ENCODE data around the gene GNG7.

DNA sequence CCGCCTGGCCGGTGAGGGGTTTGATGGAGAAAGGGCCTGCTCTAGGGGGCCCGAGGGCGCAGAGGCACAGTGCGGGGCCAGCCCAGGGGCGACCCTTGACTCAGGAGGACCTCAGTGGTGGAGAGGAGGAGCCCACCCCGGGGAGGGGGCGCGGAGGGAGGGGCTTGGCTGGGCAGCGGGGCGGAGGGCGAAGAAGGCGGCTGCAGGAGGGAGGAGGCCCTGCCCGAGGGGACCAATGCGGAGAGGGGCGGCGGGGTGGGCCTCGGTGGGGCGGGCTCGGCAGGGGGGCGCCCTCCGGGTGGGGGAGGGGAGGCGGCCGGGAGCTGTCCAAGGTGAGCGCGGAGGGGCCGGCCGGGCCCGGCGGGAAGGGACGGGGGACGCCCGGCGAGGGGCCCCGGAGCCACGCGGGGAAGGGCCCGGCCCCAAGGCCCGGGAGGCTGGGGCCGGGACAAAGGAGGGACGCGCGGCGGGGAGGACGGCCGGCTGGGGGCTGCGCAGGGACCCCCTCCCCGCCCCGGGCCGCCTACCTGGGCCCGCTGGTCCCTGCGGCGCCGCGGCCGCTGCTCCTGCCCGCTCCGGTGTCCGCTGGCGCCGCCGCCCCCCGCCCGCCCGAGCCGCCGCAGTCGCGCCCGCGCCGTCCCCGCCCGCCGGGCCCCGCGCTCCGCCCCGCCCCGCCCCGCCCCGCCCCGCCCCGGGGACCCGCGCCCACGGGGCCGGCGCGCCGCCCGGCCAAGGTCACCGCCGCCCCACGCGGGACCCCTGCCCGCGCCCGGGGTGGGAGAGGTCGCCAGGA lies 18.5 kb upstream of the GNG7 start, which contains the start of gene DIRAS1:
- TF ChIP-seq, protein P1, sequence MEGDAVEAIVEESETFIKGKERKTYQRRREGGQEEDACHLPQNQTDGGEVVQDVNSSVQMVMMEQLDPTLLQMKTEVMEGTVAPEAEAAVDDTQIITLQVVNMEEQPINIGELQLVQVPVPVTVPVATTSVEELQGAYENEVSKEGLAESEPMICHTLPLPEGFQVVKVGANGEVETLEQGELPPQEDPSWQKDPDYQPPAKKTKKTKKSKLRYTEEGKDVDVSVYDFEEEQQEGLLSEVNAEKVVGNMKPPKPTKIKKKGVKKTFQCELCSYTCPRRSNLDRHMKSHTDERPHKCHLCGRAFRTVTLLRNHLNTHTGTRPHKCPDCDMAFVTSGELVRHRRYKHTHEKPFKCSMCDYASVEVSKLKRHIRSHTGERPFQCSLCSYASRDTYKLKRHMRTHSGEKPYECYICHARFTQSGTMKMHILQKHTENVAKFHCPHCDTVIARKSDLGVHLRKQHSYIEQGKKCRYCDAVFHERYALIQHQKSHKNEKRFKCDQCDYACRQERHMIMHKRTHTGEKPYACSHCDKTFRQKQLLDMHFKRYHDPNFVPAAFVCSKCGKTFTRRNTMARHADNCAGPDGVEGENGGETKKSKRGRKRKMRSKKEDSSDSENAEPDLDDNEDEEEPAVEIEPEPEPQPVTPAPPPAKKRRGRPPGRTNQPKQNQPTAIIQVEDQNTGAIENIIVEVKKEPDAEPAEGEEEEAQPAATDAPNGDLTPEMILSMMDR (IDR thresholded peaks at IDR 0.05): no peak
- TF ChIP-seq POLR2AphosphoS5 (IDR thresholded peaks at IDR 0.05): no peak
